Measurements from ENCODE around the gene RMDN2. TPM values are rescaled to one million over a fixed set of nuclear protein-coding genes. Genes with fewer than 3 reads are reported as not detected.

Gene RMDN2
- total RNA-seq, 1 donor from 2014 or later, result 2.5 TPM

- Mint-ChIP-seq H3K4me1 (ENCODE audit: unreplicated experiment) (peaks cover 8% of the 10 kb centered on the region), H3K27me3 (ENCODE audit: unreplicated experiment) (no peaks in the 10 kb centered on the region), H3K27ac (ENCODE audit: unreplicated experiment) (no peak overlapping the region), H3K36me3 (ENCODE audit: low read depth, unreplicated experiment) (no peaks in the 10 kb centered on the region), H3K9me3 (ENCODE audit: unreplicated experiment) (no peaks in the 10 kb centered on the region), H3K4me3 (ENCODE audit: unreplicated experiment) (no peak overlapping the region)
- no peak for TF ChIP-seq CTCF (IDR thresholded peaks at IDR 0.05; ENCODE audit: unreplicated experiment)
- no peak for DNase-seq (ENCODE audit: low spot score)
These were observed 131.1 kb downstream of the RMDN2 start for GRCh38 chr2:38056216-38056615.

- peaks cover 8% of the 10 kb centered on the region for H3K4me1 Mint-ChIP-seq (ENCODE audit: unreplicated experiment)
- no peak for TF ChIP-seq CTCF (IDR thresholded peaks at IDR 0.05; ENCODE audit: unreplicated experiment)
- H3K4me3 Mint-ChIP-seq (ENCODE audit: unreplicated experiment), result no peak overlapping the region
- H3K36me3 Mint-ChIP-seq (ENCODE audit: low read depth, unreplicated experiment), result no peaks in the 10 kb centered on the region
- no peaks in the 10 kb centered on the region for H3K9me3 Mint-ChIP-seq (ENCODE audit: unreplicated experiment)
- no peaks in the 10 kb centered on the region for H3K27me3 Mint-ChIP-seq (ENCODE audit: unreplicated experiment)
- H3K27ac Mint-ChIP-seq (ENCODE audit: unreplicated experiment), result no peak overlapping the region
- DNase-seq (ENCODE audit: low spot score), result no peak
These were observed 132.7 kb downstream of the RMDN2 start for GRCh38 chr2:38057651-38058410.

- no peaks in the 10 kb centered on the region for H3K27me3 Mint-ChIP-seq (ENCODE audit: unreplicated experiment)
- TF ChIP-seq CTCF (IDR thresholded peaks at IDR 0.05; ENCODE audit: unreplicated experiment), result no peak
- H3K4me1 Mint-ChIP-seq (ENCODE audit: unreplicated experiment), result peaks cover 8% of the 10 kb centered on the region
- no peaks in the 10 kb centered on the region for H3K36me3 Mint-ChIP-seq (ENCODE audit: low read depth, unreplicated experiment)
- no peak overlapping the region for H3K4me3 Mint-ChIP-seq (ENCODE audit: unreplicated experiment)
- no peaks in the 10 kb centered on the region for H3K9me3 Mint-ChIP-seq (ENCODE audit: unreplicated experiment)
- DNase-seq (ENCODE audit: low spot score), result no peak
- no peak overlapping the region for H3K27ac Mint-ChIP-seq (ENCODE audit: unreplicated experiment)
These were observed 135.3 kb downstream of the RMDN2 start for GRCh38 chr2:38060236-38061018.

- Mint-ChIP-seq H3K36me3 (ENCODE audit: low read depth, unreplicated experiment) (no peaks in the 10 kb centered on the region), H3K27me3 (ENCODE audit: unreplicated experiment) (peaks cover 4% of the 10 kb centered on the region), H3K9me3 (ENCODE audit: unreplicated experiment) (no peaks in the 10 kb centered on the region), H3K4me1 (ENCODE audit: unreplicated experiment) (no peaks in the 10 kb centered on the region), H3K27ac (ENCODE audit: unreplicated experiment) (no peak overlapping the region), H3K4me3 (ENCODE audit: unreplicated experiment) (no peak overlapping the region)
- TF ChIP-seq CTCF (IDR thresholded peaks at IDR 0.05; ENCODE audit: unreplicated experiment), result no peak
- no peak for DNase-seq (ENCODE audit: low spot score)
These were observed 139.9 kb downstream of the RMDN2 start for GRCh38 chr2:38064801-38065501.
